Caki2 (cell line): ENCODE data around the gene MUS81. TPM values are rescaled to one million over a fixed set of nuclear protein-coding genes. Genes with fewer than 3 reads are reported as not detected.
"Not testable (repeated sequence)": the region's sequence is repeated elsewhere in the genome, so short reads cannot be mapped to it uniquely, and the experiment has no call there.

Experiments
- DNase-seq: peaks from one replicate; pipeline ENCODE4 v3.0.0-alpha.2; 2015; ENCODE audit warnings: low read depth
- in situ Hi-C: cut with HindIII; loops from 2 replicates; pipeline ENCODE4 v1.10.0; 2016; ENCODE audit warnings: low sequenced_read_pairs, low pct_unique_long_range_greater_than_20kb, mixed read lengths
- total RNA-seq: library from RNA; depleted of rRNA; stranded (reverse); fragments of >200 nt; shearing (Covaris generic); gene quantifications from 2 replicates; pipeline ENCODE4 v1.2.3, GENCODE V29; 2014; ENCODE audit warnings: low replicate concordance

Gene MUS81
- total RNA-seq, 1 experiment from 2014 or later, result 69.0 TPM

- in situ Hi-C loops, result no loop called here
- DNase-seq, result no peak
Observed at GRCh38 chr11:65843811-65844210, 16.4 kb upstream of the MUS81 start.

GRCh38 chr11:65844231-65844872 is 15.9 kb upstream of the MUS81 start:
- in situ Hi-C loops, result no loop called here
- DNase-seq, result no peak

- DNase-seq, result no peak
- in situ Hi-C loops, result no loop called here
Observed at GRCh38 chr11:65847746-65848145, 12.5 kb upstream of the MUS81 start.

GRCh38 chr11:65848693-65849092 is 11.5 kb upstream of the MUS81 start:
- DNase-seq, in situ Hi-C loops: not testable (repeated sequence)

- in situ Hi-C loops, result no loop called here
- DNase-seq, result no peak
Observed at GRCh38 chr11:65849366-65849765, 10.9 kb upstream of the MUS81 start.

GRCh38 chr11:65849771-65850216 is 10.4 kb upstream of the MUS81 start:
- in situ Hi-C loops, result no loop called here
- DNase-seq, result no peak

- in situ Hi-C loops, result no loop called here
- DNase-seq, result no peak
Observed at GRCh38 chr11:65850217-65851082, 9.8 kb upstream of the MUS81 start.

GRCh38 chr11:65851083-65851579 is 9.1 kb upstream of the MUS81 start:
- in situ Hi-C loops, result no loop called here
- DNase-seq, result no peak

GRCh38 chr11:65851811-65852507 is 8.3 kb upstream of the MUS81 start:
- in situ Hi-C loops, result no loop called here

GRCh38 chr11:65852508-65853245 is 7.6 kb upstream of the MUS81 start:
- in situ Hi-C loops, result no loop called here
- no peak for DNase-seq

More at GRCh38 chr11:65851811-65852507, 8.3 kb upstream of the MUS81 start:
- DNase-seq, result no peak

GRCh38 chr11:65853246-65853979 is 6.8 kb upstream of the MUS81 start:
- in situ Hi-C loops, result no loop called here
- no peak for DNase-seq

GRCh38 chr11:65854161-65854592 is 6.1 kb upstream of the MUS81 start:
- no peak for DNase-seq
- in situ Hi-C loops, result no loop called here

GRCh38 chr11:65854852-65855837 is 5.1 kb upstream of the MUS81 start:
- in situ Hi-C loops, result no loop called here

GRCh38 chr11:65855927-65856363 is 4.3 kb upstream of the MUS81 start:
- no peak for DNase-seq

More at GRCh38 chr11:65854852-65855837, 5.1 kb upstream of the MUS81 start:
- DNase-seq, result no peak

GRCh38 chr11:65856689-65857499 is 3.3 kb upstream of the MUS81 start:
- DNase-seq, result peak; percentile 68
- in situ Hi-C loops, result no loop called here

More at GRCh38 chr11:65855927-65856363, 4.3 kb upstream of the MUS81 start:
- in situ Hi-C loops, result no loop called here

- in situ Hi-C loops, result no loop called here
- peak; percentile 48 for DNase-seq
Observed at GRCh38 chr11:65857500-65857852, 2.8 kb upstream of the MUS81 start.
